ENCODE data around the gene DNTTIP2. TPM values are rescaled to one million over a fixed set of nuclear protein-coding genes. Genes with fewer than 3 reads are reported as not detected.

DNTTIP2 gene
- total and polyA plus RNA-seq, 2 donors (not counting 3 experiments of a cell fraction or from before 2014, with no cell fraction given): 8.0 to 53.7 TPM

DNA sequence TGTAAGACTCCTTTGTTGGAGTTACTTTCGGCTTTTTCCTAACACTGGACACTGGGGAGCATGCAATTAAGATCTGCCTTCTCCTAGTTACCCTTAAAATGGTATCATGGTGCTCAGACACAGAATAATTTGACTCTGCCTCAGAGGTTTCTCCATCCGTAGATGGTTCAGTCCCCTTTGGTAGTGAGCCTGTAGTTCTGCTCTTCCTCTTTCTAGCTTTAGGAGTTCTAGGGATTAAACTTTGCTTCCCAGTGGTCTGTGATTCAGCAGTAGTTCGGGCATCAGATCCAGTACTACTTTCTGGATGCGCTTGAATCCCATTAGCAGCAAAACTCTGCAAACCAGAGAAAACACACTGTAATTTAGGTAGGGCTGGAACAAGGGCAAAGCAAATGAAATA is 1.5 kb downstream of the DNTTIP2 start:
- H3K27me3 ChIP-seq (ENCODE audit: control insufficient read depth in 2 of 2, insufficient read depth in 2 of 2, low read length in 2 of 2): no peaks in the 10 kb centered on the region
- no peak for TF ChIP-seq EZH2 (IDR thresholded peaks at IDR 0.05; ENCODE audit: borderline replicate concordance, low read depth, low read length, severe bottlenecking)
- TF ChIP-seq GATA2 (IDR thresholded peaks at IDR 0.05; ENCODE audit: insufficient read depth, insufficient read length, low read depth, low read length): no peak
- no TSS peak for BruUV-seq (replicated peaks)
- H3K79me2 ChIP-seq (ENCODE audit: control insufficient read depth, insufficient read depth, low read length): peaks cover 41% of the 10 kb centered on the region
- no peak overlapping the region for H3K4me3 ChIP-seq (replicated peaks in 1 of 3; ENCODE audit: insufficient read depth in 1 of 3, low read depth in 1 of 3, low read length in 3 of 3)
- CTCF ChIA-PET: no interaction called here
- no peak overlapping the region for H3K27ac ChIP-seq (ENCODE audit: insufficient read depth, low read depth, low read length)
- POLR2A ChIA-PET: no interaction called here
- H4K20me1 ChIP-seq (replicated peaks; ENCODE audit: control insufficient read depth, extremely low read depth, insufficient read depth, low read length): no peaks in the 10 kb centered on the region
- H3K9me3 ChIP-seq (replicated peaks; ENCODE audit: control insufficient read depth, insufficient read depth, low read length): no peaks in the 10 kb centered on the region
- FAIRE-seq: no peak
- intact Hi-C loops (cut with micrococcal nuclease): no loop called here
- H3K36me3 ChIP-seq (ENCODE audit: control insufficient read depth in 2 of 2, extremely low read depth in 1 of 2, insufficient read depth in 2 of 2, low read length in 2 of 2): peaks cover 6 to 26% of the 10 kb centered on the region in 2 experiments
- DNase-seq (ENCODE audit: low read depth, low spot score): no peak
- H3K9ac ChIP-seq (replicated peaks; ENCODE audit: extremely low read depth, insufficient read depth, low read length): no peak overlapping the region
- H3K4me2 ChIP-seq (ENCODE audit: insufficient read depth, low read length): peak overlapping the region; percentile 71
- H2AFZ ChIP-seq (ENCODE audit: low read depth, low read length): no peak overlapping the region
- H3K4me1 ChIP-seq (ENCODE audit: control insufficient read depth, extremely low read depth, insufficient read depth, low read length): peaks cover 30% of the 10 kb centered on the region
- H3K9me1 ChIP-seq (replicated peaks; ENCODE audit: control insufficient read depth, extremely low read depth, insufficient read depth, low read length): no peaks in the 10 kb centered on the region
- dilution Hi-C loops (cut with MboI; ENCODE audit: extremely low pct_ligation_motif_present, low sequenced_read_pairs): no loop called here

GRCh38 chr1:93876244-93876643 is 2.8 kb downstream of the DNTTIP2 start:
- H3K9me3 ChIP-seq (replicated peaks; ENCODE audit: control insufficient read depth, insufficient read depth, low read length): no peaks in the 10 kb centered on the region
- H3K4me3 ChIP-seq (replicated peaks in 1 of 3; ENCODE audit: insufficient read depth in 1 of 3, low read depth in 1 of 3, low read length in 3 of 3): no peak overlapping the region
- intact Hi-C loops (cut with micrococcal nuclease) (no loop called here), dilution Hi-C loops (cut with MboI; ENCODE audit: extremely low pct_ligation_motif_present, low sequenced_read_pairs) (no loop called here)
- no peaks in the 10 kb centered on the region for H3K9me1 ChIP-seq (replicated peaks; ENCODE audit: control insufficient read depth, extremely low read depth, insufficient read depth, low read length)
- no peak overlapping the region for H3K27ac ChIP-seq (ENCODE audit: insufficient read depth, low read depth, low read length)
- peaks cover 30% of the 10 kb centered on the region for H3K4me1 ChIP-seq (ENCODE audit: control insufficient read depth, extremely low read depth, insufficient read depth, low read length)
- H3K79me2 ChIP-seq (ENCODE audit: control insufficient read depth, insufficient read depth, low read length): peaks cover 41% of the 10 kb centered on the region
- peak overlapping the region; percentile 40 for H3K4me2 ChIP-seq (ENCODE audit: insufficient read depth, low read length)
- DNase-seq (ENCODE audit: low read depth, low spot score) (no peak), FAIRE-seq (no peak)
- no peak overlapping the region for H3K9ac ChIP-seq (replicated peaks; ENCODE audit: extremely low read depth, insufficient read depth, low read length)
- BruUV-seq (replicated peaks): no TSS peak
- no peak for TF ChIP-seq EZH2 (IDR thresholded peaks at IDR 0.05; ENCODE audit: borderline replicate concordance, low read depth, low read length, severe bottlenecking)
- TF ChIP-seq MYC (IDR thresholded peaks at IDR 0.05; ENCODE audit: low read depth, low read length): no peak
- no peak for TF ChIP-seq CTCF (IDR thresholded peaks at IDR 0.05; ENCODE audit: extremely low read depth in 1 of 2, insufficient read depth in 1 of 2, low read depth in 1 of 2, low read length in 2 of 2)
- TF ChIP-seq FOS (IDR thresholded peaks at IDR 0.05; ENCODE audit: borderline replicate concordance, insufficient read depth, low read length): no peak
- TF ChIP-seq POLR2AphosphoS5 (IDR thresholded peaks at IDR 0.05; ENCODE audit: insufficient read depth, low read depth, low read length): no peak
- no peak for TF ChIP-seq JUN (IDR thresholded peaks at IDR 0.05; ENCODE audit: borderline replicate concordance, insufficient read depth, insufficient read length, low read depth)
- no peak for TF ChIP-seq POLR2A (IDR thresholded peaks at IDR 0.05; ENCODE audit: low read depth, low read length)
- no peak for TF ChIP-seq MAX (IDR thresholded peaks at IDR 0.05; ENCODE audit: insufficient read depth, insufficient read length)
- TF ChIP-seq GATA2 (IDR thresholded peaks at IDR 0.05; ENCODE audit: insufficient read depth, insufficient read length, low read depth, low read length): no peak
- no peak overlapping the region for H2AFZ ChIP-seq (ENCODE audit: low read depth, low read length)
- ChIA-PET POLR2A (no interaction called here), CTCF (no interaction called here)
- H3K27me3 ChIP-seq (ENCODE audit: control insufficient read depth in 2 of 2, insufficient read depth in 2 of 2, low read length in 2 of 2): no peaks in the 10 kb centered on the region
- H3K36me3 ChIP-seq (ENCODE audit: control insufficient read depth in 2 of 2, extremely low read depth in 1 of 2, insufficient read depth in 2 of 2, low read length in 2 of 2): peaks cover 8 to 37% of the 10 kb centered on the region in 2 experiments
- H4K20me1 ChIP-seq (replicated peaks; ENCODE audit: control insufficient read depth, extremely low read depth, insufficient read depth, low read length): no peaks in the 10 kb centered on the region
